CD4-positive, alpha-beta T cell treated with Interferon gamma for 1 hour (primary cell): ENCODE data around the gene PRKCA.

ENCODE experiments used
- DNase-seq: peaks from one replicate; pipeline ENCODE4 v3.0.0-alpha.2; 2020

Gene PRKCA

DNA sequence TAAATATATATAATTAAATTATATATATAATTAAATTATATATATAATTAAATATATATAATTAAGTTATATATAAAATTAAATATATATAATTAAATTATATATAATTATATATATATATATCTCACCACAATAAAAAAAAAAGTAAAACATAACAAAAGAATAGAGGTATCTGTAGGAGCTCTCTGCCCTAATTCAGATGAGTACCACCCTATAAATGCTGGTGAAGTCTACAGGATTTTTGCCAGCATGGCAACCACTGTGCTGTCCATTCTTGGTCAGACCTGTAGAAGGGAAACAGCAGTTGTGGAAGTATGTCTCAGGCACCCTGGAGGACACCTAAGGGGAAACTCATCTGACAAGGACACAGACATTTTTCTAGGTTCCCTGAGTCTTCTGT, 259.7 kb downstream of the PRKCA start:
- no peak for DNase-seq

DNA sequence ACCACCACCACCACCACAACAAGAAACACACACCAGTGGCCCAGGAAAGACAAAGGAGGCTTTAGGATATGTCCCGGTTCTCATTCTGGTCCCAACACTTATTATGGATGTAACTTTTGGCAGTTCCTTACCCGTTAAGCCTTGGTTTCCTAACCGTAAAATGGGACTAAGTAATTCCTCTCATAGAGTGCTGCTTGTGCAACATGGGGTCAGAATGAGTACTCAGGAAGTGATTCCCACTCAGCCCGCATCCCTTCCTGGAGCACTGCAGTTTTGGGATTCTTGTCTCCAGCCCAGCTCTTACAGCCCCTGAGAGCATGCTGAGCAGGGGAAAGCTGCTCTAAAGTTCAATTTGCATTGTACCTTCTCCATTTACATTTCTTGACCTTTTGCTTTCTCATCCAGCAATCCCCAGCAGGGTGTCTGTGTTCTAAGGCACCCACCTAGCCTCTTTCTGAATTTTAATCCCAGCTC, 262.6 kb downstream of the PRKCA start:
- no peak for DNase-seq

DNA sequence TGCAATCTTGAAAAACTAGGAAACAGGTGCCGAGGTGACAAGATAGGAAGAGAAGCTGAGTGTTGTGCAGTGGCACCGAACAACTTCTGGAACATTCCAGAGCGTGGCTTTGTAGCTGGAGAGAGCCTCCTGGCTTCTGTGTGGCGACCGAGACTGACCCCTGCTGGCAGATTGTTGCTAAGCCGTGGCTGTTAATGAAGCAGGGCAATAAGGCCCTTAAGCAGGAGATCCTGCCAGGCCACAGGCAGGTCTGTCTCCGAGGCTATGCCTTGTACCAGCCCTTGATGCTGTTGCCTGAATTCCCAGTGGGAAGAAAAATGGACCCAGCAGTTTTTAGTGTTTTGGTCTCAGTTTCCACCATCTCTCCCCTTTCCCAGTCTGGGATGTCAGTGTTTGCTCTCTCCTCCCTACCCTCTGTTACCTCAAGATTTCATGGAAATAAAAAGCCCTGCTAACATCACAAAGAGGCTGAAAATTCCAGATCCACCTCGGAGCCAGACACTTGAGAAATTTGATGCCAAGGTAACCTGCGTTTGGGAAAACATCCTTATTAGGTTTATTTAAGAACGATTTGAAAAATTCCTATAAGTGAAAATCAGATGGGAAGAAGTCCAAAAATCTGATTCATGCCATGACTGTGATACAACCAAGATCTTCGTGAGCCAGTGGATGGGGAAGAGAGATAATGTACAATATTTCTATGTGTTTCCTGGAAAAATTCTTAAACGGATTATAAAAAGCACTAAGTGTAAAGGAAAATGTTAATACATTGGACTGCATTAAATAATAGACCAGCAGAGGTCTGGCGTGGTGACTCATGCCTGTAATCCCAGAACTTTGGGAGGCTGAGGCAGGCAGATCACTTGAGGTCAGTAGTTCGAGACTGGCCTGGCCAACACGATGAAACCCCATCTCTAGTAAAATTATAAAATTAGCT, 265.1 kb downstream of the PRKCA start:
- peak; percentile 73 for DNase-seq

DNA sequence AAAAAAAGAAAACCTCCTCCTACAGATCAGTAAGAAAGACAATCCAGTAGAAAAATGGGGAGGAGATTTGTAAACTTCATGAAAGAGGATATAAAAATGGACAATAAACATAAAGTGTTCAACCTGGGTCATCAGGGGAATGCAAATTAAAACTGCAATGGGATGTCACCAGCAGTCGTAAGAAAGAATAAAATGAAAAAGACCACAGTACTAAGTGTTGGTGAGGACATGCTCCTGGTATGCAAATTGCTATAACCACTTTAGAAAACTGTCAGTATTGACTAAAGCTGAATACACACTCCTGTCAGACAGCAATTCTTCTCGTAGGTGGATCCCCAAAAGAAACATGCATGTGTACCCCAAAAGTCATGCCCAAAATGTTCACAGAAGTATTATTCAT, 267.2 kb downstream of the PRKCA start:
- no peak for DNase-seq

DNA sequence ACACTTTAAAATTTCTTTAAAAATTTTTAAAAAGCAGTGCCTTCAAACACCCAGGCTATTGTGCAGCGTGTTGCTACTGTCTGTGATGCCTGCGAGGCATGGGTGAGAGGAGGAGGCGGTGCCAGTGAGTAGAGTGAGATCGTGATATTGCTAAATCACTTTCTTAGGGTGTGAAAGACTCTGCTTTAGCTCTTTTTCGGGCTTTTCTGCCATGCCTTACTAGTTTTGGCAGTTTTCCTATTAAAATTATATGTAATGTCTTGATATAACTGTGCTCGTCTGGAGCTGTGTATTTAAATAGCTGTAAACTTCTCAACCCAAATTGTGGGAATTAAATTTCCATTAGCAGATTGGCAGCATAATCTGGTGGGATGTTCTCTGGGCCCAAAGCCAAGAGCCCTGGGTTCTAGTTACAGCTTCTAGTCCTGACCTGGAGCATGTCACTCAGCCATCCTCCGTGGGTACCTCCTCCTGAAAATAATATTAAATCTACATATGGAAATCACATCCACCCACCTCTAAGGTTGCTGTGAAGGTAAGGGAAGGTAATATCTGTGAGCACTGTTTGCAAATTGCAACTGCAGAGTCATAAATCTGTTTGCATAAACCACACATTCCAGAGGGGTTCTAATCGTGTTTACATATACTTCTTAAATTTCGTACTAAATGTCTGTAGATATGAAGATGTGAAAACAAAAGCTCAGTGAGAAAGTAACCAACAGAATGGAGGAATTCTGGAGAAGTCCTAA, 268.2 kb downstream of the PRKCA start:
- DNase-seq = no peak

DNA sequence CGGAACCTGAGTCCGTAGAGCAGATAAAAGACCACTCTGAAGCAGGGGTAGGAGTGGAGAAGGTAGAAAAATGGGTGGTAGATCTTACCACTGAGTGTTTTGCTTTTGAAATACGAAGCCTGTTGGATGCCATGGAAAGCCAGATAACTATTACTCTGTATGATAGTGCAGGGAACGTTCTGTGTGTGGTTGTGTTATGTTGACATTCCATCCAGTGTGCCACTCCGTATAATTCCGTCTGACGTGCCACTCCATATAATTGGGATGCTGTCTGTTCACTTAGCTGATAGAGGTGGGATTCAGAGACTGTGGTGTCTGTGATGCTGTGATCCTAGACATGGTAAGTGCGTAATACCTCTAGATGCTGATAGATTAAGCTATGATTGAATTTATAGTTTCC, 269.3 kb downstream of the PRKCA start:
- DNase-seq = no peak

DNA sequence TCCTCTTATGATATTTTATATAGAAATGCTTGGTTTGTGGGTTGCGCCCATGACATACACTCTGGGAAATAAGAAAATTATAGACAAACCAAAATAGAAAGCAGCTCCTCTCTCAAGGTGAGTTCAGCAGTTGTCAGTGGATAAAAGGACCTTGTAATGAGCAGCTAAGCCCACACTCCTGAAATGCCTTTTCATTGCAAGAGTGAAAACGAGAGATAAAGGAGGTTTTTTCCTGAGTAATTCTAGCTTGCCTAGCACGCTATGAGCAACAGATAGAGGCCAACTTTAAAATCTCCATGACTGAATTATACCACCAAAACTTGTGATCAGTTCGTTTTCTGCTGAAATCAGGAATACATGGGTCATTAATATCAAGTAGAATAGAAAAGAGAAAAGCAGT, 270.7 kb downstream of the PRKCA start:
- DNase-seq = no peak

DNA sequence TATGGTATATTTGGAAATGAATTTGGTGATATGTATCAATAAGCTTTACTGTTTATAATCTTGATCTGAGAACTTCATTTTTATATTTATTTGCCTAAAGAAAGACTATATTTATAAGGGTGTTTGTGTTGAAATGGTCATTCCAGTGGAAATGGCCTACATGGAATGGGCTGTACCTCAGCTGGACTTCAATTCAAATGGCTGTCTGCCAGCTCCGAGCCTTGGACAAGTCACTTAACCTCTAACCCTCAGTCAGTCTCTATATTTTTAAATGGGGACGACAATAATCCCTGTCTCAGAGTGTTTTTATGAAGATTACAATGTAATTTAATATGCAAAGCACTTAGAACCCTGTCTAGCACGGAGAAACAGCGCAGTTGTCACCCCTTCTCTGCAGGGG, 271.7 kb downstream of the PRKCA start:
- DNase-seq = no peak

DNA sequence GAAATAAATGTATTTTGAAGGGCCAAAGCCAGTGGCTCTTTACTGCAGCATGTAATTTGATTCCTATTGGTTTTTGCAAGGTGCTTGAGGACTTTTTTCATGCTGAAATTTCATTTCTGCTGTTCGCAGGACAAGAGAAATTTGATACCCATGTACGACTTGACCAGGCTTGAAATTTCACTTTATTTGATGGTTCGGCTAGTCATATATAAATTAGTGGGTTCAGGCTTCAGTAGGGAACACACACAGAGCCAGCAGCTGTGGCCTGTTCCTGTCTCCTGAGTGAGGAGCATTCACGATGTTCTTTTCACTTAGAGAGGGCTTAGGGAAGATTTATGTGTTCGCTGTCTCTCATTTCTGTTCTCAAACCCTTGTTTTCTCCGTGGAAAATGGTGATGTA, 274.1 kb downstream of the PRKCA start:
- DNase-seq = no peak

DNA sequence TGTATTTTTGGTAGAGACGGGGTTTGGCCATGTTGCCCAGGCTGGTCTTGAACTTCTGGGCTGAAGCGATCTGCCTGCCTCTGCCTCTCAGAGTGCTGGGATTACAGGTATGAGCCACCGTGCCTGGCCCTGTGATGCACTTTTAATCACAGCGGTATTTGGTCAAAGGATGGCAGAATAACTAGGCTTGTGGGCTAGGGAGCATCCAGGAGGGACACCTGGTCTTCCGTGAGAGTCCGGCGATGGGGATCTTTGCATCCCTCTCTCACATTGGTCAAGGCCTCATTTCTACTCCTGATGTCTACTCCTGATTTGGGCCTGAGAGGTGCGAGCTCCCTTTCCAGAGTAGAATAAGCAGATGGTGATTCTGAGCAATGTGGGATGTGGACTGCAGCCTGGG, 274.6 kb downstream of the PRKCA start:
- no peak for DNase-seq

DNA sequence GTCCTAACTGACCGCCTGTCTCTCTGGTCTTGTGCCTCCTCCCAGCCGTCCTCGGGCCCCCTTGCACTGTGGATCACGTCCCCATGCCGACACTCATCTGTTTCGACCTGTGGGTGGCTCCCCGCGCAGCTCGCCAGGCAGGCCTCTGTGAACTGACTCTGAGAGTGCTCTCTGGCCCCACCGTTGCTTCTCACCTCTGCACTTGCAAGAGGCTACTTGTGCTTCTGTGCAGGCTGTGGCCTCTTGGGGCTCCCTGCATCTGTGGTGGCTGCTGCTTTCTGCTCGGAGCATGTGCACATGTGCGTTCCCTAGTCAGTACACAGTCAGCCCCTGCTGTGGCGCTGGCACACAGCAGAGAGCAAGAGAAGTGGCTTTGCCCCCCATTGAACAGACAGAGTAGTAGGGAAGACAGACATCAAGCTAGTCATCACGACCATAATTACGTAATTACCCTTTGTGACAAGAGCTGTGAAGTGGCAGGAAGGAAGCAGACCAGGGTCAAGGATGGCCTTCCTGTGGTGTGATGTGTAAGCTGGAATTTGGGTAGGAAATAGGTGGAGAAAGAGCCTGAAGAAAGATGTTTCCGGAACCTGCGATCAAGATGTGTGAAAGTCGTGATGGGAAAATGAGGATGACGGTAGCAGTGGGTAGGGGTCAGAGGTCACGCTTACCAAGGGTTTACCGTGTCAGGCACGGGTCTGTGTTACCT, 276.5 kb downstream of the PRKCA start:
- no peak for DNase-seq

DNA sequence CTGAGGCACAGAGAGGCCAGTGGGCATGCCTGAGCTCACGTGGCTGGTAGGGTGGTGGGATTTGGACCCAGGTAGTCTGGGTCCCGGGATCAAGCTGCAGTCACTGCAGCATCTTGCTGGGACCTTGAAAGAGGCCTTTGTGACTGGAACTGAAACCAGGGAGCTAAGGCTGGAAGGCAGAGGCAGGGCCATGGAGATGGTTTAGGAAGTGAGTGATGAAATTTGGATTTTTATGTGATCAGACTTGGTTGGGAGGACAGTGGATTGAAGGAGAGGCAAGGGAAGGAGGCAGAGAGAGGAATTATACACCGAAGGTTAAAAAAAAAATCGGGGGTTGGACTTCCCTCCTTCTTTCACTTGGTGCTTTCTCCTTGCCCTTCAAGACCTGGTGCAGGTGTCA, 277.1 kb downstream of the PRKCA start:
- no peak for DNase-seq

DNA sequence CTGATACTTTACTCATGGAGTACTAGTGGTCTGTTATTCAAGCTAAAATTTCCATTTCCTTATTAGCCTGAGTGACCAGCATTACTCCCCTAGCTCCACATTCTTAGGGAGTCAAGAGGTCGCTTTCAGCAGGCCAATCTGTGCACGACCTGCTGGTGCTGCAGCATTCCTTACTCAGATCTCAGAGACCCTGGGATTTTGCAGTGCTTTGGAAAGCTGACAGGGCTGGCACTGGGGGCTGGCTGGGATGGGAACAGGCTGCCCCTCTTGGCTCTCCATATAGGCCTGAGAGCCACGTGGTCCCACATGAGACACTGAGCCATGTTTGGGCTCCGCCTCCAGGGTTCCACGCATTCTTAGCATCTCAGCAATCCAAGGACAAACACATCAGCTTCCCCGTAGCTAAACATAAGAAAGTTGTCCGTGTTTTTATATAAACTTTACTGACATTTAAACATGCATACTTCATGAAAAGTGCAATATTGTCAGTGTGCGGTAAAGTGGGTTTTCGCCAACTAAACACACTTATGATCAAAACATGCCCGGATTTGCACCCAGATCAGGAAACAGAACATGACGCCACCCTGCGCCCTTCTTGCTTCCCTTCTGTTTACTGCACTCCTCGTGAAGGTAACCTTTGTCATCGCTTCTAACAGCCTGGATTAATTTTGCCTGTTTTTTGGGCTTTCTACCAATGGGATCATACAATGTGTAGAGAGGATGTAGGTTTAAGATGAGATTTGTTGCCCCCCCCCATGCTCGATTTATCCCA, 278.0 kb downstream of the PRKCA start:
- no peak for DNase-seq

DNA sequence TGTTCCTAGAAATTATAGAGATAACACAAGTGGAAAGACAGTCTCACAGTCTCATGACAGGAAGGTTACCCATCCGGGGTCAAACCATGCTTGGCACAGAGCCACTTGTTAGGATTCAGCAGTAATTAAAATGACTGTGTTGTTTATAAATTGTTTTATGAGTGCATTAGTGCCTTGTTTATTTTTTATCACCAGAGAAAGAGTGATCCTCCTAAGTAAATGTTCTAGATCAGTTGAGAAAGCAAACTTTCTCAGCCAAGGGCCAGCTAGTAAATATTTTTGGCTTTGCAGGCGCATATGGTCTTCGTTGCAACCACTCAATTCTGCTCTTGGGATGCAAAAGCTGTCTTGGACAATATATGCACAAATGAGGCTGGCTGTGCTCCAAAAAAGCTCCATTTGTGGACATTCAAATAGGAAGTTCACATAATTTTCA, 278.6 kb downstream of the PRKCA start:
- DNase-seq = no peak

DNA sequence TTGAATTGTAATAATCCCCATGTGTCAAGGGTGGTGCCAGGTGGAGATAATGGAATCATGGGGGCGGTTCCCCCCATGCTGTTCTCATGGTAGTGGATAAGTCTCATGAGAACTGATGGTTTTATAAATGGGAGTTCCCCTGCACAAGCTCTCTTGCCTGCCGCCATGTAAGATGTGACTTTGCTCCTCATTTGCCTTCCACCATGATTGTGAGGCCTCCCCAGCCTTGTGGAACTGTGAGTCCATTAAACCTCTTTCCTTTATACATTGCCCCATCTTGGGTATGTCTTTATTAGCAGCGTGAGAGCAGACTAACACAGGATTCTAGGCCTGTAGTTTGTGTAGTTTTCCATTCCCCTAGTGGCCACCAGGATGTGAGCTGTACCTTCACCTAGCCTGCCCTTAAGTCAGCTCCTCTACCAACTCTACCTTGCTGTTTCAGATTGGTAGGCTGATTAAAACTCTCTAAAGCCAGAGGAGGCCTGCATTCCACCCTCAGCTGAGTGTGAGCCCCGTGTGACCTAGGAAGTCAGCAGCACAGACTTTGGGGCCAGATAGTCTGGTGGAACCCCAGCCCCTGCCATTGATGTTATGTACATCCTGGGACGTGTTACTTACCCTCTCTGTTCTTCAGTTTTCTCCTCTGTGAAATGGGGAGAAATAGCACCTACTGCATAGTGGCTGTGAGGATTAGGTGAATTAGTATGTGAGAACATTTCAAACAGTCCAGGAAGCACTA, 280.1 kb downstream of the PRKCA start:
- no peak for DNase-seq

DNA sequence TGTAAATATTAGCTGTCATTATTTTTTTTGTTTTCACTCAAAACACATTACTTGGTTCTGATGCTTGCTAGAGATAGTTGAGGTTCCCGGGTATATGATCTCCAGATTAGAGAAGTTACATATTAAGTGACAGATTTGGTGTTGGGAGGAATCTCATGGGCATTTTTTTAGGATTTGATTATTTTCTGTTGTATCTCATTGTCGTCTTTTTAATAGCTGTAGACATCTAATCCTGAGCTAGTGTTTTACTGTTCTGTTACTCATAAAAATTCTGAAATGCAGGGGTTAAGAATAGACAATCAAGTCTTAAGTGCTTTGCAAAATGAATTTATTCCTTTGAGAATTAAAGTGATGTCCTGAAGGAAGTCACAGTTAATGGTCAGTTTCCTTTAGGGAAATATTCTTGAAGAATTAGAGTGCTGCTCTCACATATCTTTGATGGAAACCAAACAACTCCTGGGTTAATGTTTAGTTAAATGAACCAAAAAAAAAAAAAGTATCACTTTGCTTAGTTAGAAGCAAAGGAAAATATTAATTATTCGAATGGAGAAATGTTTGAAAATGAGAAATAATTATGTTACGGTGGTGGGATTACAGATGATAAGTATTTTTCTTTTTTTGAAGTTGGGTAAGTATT, 280.8 kb downstream of the PRKCA start:
- DNase-seq = no peak

DNA sequence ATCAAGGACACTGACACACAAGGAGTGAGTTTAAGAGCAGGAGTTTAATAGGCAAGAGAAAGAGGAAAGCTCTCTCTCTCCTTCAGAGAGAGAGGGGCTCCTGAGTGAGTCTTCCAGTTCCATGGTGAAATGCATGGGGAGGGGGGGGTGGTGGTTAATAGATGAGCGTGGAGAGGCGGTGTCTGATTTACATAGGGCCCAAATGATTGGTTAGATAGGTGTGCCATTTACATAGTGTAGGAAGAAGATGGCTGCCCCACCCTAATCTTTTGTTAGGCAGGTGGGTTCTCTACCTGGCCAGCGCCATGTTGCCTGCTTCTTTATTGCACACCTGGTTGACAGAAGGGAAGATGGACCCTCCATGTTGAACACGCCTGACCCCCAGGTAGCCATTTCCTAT, 282.5 kb downstream of the PRKCA start:
- DNase-seq = no peak

DNA sequence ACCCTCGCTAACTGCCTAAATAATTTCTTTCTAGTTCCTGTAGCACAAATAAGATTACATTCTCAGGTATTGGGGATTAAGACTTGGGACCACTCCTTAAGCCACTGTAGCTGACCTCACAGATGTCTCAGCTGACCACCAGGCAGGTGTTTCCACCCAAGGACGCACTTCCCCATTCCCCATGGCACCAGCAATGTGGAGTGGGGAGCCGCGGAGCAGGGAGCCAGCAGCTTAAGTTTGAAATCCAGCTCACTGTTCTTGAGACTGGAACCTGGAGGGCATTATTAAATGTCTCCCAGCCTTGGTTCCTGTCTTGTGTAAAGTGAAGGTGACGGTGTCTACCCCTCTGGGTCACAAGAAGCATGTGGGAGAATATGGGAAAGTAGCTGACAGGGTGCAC, 283.1 kb downstream of the PRKCA start:
- DNase-seq = no peak

DNA sequence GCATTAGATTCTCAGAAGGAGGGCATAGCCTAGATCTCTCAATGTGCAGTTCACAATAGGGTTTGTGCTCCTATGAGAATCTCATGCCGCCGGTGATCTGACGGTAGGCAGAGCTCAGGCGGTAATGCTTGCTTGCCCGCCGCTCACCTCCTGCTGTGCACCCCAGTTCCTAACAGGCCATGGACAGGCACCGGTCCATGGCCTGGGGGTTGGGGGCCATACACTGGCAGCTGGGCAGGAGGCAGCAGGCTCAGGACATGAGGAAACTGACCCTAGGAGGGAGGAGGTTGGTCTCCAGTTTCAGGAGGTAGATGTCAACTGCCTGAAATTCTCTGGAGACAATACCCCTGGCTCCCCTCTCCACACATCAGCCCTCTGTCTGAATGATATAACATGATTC, 287.5 kb downstream of the PRKCA start:
- DNase-seq = no peak

DNA sequence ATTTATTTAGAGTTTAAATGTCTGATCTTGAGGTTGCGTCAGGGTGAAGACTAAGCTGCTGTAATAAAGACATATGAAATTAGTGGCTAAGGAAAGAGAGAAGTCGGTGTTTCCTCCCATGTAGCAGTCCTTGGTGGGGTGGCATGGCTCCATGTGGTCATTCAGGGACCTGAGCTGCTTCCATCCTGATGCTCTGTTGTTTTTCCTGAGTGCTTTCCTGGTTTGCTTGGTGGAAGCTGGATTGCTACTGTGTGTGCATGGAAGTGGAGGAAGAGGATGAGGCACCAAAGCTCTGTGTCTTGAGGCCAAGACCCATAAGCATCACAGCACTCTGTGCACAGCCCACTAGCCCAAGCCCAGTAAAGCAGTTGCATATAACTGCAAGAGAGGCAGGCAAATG, 290.7 kb downstream of the PRKCA start:
- DNase-seq = no peak

DNA sequence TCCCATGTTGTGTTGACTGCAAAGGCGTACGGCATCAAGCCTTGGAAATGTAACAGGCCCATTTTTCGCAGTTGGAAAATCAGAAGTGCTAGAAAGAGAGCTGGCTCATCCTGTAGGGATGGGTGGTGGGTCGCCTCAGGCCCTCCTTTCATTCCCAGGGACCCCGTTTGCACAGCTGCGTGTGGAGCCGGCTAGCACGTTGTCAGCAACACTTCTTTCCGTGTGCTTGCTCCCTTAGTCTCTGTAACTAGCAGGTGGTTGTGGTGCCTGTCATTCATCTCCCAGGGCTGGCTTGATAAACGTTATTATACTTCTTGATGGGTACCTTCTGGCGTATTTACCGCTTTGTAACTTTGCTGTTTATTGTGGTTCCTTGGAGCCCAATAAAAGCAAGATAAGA, 293.5 kb downstream of the PRKCA start:
- no peak for DNase-seq
